ENCODE measurements around the gene ETS2. TPM values are rescaled to one million over a fixed set of nuclear protein-coding genes. Genes with fewer than 3 reads are reported as not detected.

ETS2 gene
- total and polyA plus RNA-seq, 10 of the 15 experiments (the other 5 are each of a cell fraction or from before 2014, with no cell fraction given), result 0.52 to 8.6 (median 3.8) TPM

DNA sequence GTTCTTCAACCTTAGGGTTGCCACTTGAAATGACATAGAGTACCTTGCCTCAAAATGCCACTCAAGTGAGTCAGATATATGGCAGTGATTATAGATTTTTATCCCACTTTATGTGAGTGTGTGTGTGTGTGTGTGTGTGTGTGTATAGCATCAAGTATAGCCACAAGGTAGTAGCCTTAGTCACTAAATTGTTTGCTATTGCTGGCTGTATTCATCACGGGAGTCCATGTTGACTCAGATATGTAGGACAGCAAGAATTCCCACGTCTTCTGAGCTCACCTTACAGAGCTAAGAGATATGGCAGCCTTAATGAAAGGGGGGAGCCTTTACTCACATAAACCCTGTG is 9.3 kb downstream of the ETS2 start:
- no TSS peak for BruUV-seq (replicated peaks)
- 16% methylated on average over 2 of the region's 2 CpGs for WGBS (ENCODE audit: insufficient coverage, insufficient replicate concordance, low lambda C conversion rate, missing lambda C conversion rate)
- SMC1A ChIA-PET (ENCODE audit: uncharacterized antibody, unreplicated experiment), result no interaction called here
- CTCF ChIA-PET, result no interaction called here
- Histone ChIP-seq H3K9me3 (replicated peaks; ENCODE audit: control insufficient read depth, insufficient read depth, low read length) (no peaks in the 10 kb centered on the region; the same call in 2 of the 3 replicates), H2AFZ (ENCODE audit: control insufficient read depth, low read depth, low read length) (no peak overlapping the region), H3K4me2 (ENCODE audit: control insufficient read depth, insufficient read depth) (no peak overlapping the region), H3K4me1 (ENCODE audit: control insufficient read depth, insufficient read depth, low read length) (no peaks in the 10 kb centered on the region), H4K20me1 (ENCODE audit: control insufficient read depth, insufficient read depth) (no peaks in the 10 kb centered on the region), H3K27ac (ENCODE audit: control insufficient read depth, insufficient read depth) (no peak overlapping the region), H3K79me2 (ENCODE audit: control insufficient read depth, insufficient read depth, low read length) (no peaks in the 10 kb centered on the region), H3K27me3 (replicated peaks in 1 of 2; ENCODE audit: control insufficient read depth in 2 of 2, insufficient read depth in 2 of 2, low read length in 1 of 2) (no peaks in the 10 kb centered on the region), H3K4me3 (no peak overlapping the region), H3K36me3 (ENCODE audit: control insufficient read depth in 2 of 2, insufficient read depth in 2 of 2, low read length in 1 of 2) (peaks cover 15 to 32% of the 10 kb centered on the region in 2 experiments), H3K9ac (ENCODE audit: control insufficient read depth, insufficient read depth, low read length) (no peak overlapping the region)
- ATAC-seq (no peak), DNase-seq (ENCODE audit: low read depth, low spot score) (no peak), FAIRE-seq (no peak)
- POLR2A ChIA-PET, result no interaction called here
- RAD21 ChIA-PET (ENCODE audit: unreplicated experiment), result no interaction called here
- intact Hi-C loops (cut with micrococcal nuclease; ENCODE audit: unreplicated experiment) (no loop called here), in situ Hi-C loops (cut with MboI) (no loop called here)
- TF ChIP-seq CHD4 (IDR thresholded peaks at IDR 0.05), result no peak
- TF ChIP-seq, protein P1, sequence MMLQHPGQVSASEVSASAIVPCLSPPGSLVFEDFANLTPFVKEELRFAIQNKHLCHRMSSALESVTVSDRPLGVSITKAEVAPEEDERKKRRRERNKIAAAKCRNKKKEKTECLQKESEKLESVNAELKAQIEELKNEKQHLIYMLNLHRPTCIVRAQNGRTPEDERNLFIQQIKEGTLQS (IDR thresholded peaks at IDR 0.05; ENCODE audit: borderline replicate concordance, extremely low read depth, low read depth, low read length), result no peak
- TF ChIP-seq, protein P2, sequence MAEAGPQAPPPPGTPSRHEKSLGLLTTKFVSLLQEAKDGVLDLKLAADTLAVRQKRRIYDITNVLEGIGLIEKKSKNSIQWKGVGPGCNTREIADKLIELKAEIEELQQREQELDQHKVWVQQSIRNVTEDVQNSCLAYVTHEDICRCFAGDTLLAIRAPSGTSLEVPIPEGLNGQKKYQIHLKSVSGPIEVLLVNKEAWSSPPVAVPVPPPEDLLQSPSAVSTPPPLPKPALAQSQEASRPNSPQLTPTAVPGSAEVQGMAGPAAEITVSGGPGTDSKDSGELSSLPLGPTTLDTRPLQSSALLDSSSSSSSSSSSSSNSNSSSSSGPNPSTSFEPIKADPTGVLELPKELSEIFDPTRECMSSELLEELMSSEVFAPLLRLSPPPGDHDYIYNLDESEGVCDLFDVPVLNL (IDR thresholded peaks at IDR 0.05; ENCODE audit: low read depth, low read length), result no peak
- no peak for TF ChIP-seq MTA3 (IDR thresholded peaks at IDR 0.05; ENCODE audit: borderline replicate concordance, low read length)
- no peak for TF ChIP-seq SMC3 (IDR thresholded peaks at IDR 0.05; ENCODE audit: borderline replicate concordance, low read length)
- TF ChIP-seq, protein P3, sequence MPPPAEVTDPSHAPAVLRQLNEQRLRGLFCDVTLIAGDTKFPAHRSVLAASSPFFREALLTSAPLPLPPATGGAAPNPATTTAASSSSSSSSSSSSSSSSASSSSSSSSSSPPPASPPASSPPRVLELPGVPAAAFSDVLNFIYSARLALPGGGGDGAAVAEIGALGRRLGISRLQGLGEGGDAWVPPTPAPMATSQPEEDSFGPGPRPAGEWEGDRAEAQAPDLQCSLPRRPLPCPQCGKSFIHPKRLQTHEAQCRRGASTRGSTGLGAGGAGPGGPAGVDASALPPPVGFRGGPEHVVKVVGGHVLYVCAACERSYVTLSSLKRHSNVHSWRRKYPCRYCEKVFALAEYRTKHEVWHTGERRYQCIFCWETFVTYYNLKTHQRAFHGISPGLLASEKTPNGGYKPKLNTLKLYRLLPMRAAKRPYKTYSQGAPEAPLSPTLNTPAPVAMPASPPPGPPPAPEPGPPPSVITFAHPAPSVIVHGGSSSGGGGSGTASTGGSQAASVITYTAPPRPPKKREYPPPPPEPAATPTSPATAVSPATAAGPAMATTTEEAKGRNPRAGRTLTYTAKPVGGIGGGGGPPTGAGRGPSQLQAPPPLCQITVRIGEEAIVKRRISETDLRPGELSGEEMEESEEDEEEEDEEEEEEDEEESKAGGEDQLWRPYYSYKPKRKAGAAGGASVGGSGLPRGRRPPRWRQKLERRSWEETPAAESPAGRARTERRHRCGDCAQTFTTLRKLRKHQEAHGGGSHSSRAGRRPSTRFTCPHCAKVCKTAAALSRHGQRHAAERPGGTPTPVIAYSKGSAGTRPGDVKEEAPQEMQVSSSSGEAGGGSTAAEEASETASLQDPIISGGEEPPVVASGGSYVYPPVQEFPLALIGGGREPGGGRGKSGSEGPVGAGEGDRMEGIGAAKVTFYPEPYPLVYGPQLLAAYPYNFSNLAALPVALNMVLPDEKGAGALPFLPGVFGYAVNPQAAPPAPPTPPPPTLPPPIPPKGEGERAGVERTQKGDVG (CRISPR knock-in tag; IDR thresholded peaks at IDR 0.05), result no peak
- no peak for TF ChIP-seq ASH2L (IDR thresholded peaks at IDR 0.05; ENCODE audit: borderline replicate concordance, low read depth)
- TF ChIP-seq, protein P4, sequence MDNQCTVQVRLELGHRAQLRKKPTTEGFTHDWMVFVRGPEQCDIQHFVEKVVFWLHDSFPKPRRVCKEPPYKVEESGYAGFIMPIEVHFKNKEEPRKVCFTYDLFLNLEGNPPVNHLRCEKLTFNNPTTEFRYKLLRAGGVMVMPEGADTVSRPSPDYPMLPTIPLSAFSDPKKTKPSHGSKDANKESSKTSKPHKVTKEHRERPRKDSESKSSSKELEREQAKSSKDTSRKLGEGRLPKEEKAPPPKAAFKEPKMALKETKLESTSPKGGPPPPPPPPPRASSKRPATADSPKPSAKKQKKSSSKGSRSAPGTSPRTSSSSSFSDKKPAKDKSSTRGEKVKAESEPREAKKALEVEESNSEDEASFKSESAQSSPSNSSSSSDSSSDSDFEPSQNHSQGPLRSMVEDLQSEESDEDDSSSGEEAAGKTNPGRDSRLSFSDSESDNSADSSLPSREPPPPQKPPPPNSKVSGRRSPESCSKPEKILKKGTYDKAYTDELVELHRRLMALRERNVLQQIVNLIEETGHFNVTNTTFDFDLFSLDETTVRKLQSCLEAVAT (IDR thresholded peaks at IDR 0.05), result no peak
- TF ChIP-seq RELA (IDR thresholded peaks at IDR 0.05; ENCODE audit: borderline replicate concordance, partially characterized antibody), result no peak
- TF ChIP-seq SREBF1 (IDR thresholded peaks at IDR 0.05; ENCODE audit: low read length), result no peak
- TF ChIP-seq MYB (IDR thresholded peaks at IDR 0.05; ENCODE audit: borderline replicate concordance, low read depth, low read length), result no peak
- TF ChIP-seq, protein P5, sequence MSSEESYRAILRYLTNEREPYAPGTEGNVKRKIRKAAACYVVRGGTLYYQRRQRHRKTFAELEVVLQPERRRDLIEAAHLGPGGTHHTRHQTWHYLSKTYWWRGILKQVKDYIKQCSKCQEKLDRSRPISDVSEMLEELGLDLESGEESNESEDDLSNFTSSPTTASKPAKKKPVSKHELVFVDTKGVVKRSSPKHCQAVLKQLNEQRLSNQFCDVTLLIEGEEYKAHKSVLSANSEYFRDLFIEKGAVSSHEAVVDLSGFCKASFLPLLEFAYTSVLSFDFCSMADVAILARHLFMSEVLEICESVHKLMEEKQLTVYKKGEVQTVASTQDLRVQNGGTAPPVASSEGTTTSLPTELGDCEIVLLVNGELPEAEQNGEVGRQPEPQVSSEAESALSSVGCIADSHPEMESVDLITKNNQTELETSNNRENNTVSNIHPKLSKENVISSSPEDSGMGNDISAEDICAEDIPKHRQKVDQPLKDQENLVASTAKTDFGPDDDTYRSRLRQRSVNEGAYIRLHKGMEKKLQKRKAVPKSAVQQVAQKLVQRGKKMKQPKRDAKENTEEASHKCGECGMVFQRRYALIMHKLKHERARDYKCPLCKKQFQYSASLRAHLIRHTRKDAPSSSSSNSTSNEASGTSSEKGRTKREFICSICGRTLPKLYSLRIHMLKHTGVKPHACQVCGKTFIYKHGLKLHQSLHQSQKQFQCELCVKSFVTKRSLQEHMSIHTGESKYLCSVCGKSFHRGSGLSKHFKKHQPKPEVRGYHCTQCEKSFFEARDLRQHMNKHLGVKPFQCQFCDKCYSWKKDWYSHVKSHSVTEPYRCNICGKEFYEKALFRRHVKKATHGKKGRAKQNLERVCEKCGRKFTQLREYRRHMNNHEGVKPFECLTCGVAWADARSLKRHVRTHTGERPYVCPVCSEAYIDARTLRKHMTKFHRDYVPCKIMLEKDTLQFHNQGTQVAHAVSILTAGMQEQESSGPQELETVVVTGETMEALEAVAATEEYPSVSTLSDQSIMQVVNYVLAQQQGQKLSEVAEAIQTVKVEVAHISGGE (CRISPR knock-in tag; IDR thresholded peaks at IDR 0.05), result no peak
- TF ChIP-seq TARDBP (IDR thresholded peaks at IDR 0.05; ENCODE audit: borderline replicate concordance), result no peak
- TF ChIP-seq CBFB (IDR thresholded peaks at IDR 0.05; ENCODE audit: low read depth), result no peak
- TF ChIP-seq ZNF24 (IDR thresholded peaks at IDR 0.05), result no peak
- no peak for TF ChIP-seq MEF2B (IDR thresholded peaks at IDR 0.05; ENCODE audit: partially characterized antibody, poor library complexity, severe bottlenecking)
- TF ChIP-seq BMI1 (IDR thresholded peaks at IDR 0.05; ENCODE audit: borderline replicate concordance), result no peak
